ENCODE results near the gene TMEM237.
A peak's percentile ranks its signal among the peaks of the same experiment; 100 is the strongest.

Gene TMEM237

GRCh38 chr2:201653221-201653620, 9.9 kb upstream of the TMEM237 start:
- TF ChIP-seq CTCF (IDR thresholded peaks at IDR 0.05; ENCODE audit: low read depth, low read length) (no peak), MAX (IDR thresholded peaks at IDR 0.05; ENCODE audit: low read depth, low read length) (no peak), POLR2A (IDR thresholded peaks at IDR 0.05; ENCODE audit: extremely low read depth, insufficient read length) (no peak)
- no peak for DNase-seq (ENCODE audit: low read depth)
- no peak overlapping the region for H3K4me3 ChIP-seq (ENCODE audit: low read depth, low read length)

- DNase-seq (ENCODE audit: low read depth) = no peak
Measured at GRCh38 chr2:201649442-201649841, 6.1 kb upstream of the TMEM237 start.

GRCh38 chr2:201647431-201647830, 4.1 kb upstream of the TMEM237 start:
- DNase-seq (ENCODE audit: low read depth) = no peak
- H3K4me3 ChIP-seq (ENCODE audit: low read depth, low read length) = no peak overlapping the region
- no peak for TF ChIP-seq POLR2A (IDR thresholded peaks at IDR 0.05; ENCODE audit: extremely low read depth, insufficient read length)
- no peak for TF ChIP-seq MAX (IDR thresholded peaks at IDR 0.05; ENCODE audit: low read depth, low read length)
- TF ChIP-seq MYC (IDR thresholded peaks at IDR 0.05; ENCODE audit: low read depth, low read length) = no peak
- no peak for TF ChIP-seq CTCF (IDR thresholded peaks at IDR 0.05; ENCODE audit: low read depth, low read length)

More at GRCh38 chr2:201649442-201649841, 6.1 kb upstream of the TMEM237 start:
- H3K4me3 ChIP-seq (ENCODE audit: low read depth, low read length) = no peak overlapping the region
- TF ChIP-seq MYC (IDR thresholded peaks at IDR 0.05; ENCODE audit: low read depth, low read length) (no peak), CTCF (IDR thresholded peaks at IDR 0.05; ENCODE audit: low read depth, low read length) (no peak), POLR2A (IDR thresholded peaks at IDR 0.05; ENCODE audit: extremely low read depth, insufficient read length) (no peak), MAX (IDR thresholded peaks at IDR 0.05; ENCODE audit: low read depth, low read length) (no peak)

- DNase-seq (ENCODE audit: low read depth) = no peak
- H3K4me3 ChIP-seq (ENCODE audit: low read depth, low read length) = no peak overlapping the region
- TF ChIP-seq CTCF (IDR thresholded peaks at IDR 0.05; ENCODE audit: low read depth, low read length) (no peak), POLR2A (IDR thresholded peaks at IDR 0.05; ENCODE audit: extremely low read depth, insufficient read length) (no peak), MAX (IDR thresholded peaks at IDR 0.05; ENCODE audit: low read depth, low read length) (no peak)
Measured at GRCh38 chr2:201644001-201644400, 698 bp upstream of the TMEM237 start.

- TF ChIP-seq MAX (IDR thresholded peaks at IDR 0.05; ENCODE audit: low read depth, low read length) = peak; percentile 70; the same call in 1 of the 2 replicates
- peak; percentile 80 for TF ChIP-seq POLR2A (IDR thresholded peaks at IDR 0.05; ENCODE audit: extremely low read depth, insufficient read length)
- peak; percentile 53 for TF ChIP-seq MYC (IDR thresholded peaks at IDR 0.05; ENCODE audit: low read depth, low read length)
- TF ChIP-seq CTCF (IDR thresholded peaks at IDR 0.05; ENCODE audit: low read depth, low read length) = no peak
- DNase-seq (ENCODE audit: low read depth) = peak; percentile 86
- peak overlapping the region; percentile 88 for H3K4me3 ChIP-seq (ENCODE audit: low read depth, low read length)
Measured at GRCh38 chr2:201642579-201643215, 606 bp downstream of the TMEM237 start.

Measured in NB4 (cell line).